HG03196 (cell line): Measurements from ENCODE around the gene MT1M.
A peak's percentile ranks its signal among the peaks of the same experiment; 100 is the strongest.
"Not testable (repeated sequence)": the region's sequence is repeated elsewhere in the genome, so short reads cannot be mapped to it uniquely, and the experiment has no call there.

Experiments used
- ATAC-seq: cut with Tn5 transposase; IDR thresholded peaks from one replicate; pipeline ENCODE4 v1.9.1; 2021; ENCODE audit not compliant: unreplicated experiment

The MT1M gene

DNA sequence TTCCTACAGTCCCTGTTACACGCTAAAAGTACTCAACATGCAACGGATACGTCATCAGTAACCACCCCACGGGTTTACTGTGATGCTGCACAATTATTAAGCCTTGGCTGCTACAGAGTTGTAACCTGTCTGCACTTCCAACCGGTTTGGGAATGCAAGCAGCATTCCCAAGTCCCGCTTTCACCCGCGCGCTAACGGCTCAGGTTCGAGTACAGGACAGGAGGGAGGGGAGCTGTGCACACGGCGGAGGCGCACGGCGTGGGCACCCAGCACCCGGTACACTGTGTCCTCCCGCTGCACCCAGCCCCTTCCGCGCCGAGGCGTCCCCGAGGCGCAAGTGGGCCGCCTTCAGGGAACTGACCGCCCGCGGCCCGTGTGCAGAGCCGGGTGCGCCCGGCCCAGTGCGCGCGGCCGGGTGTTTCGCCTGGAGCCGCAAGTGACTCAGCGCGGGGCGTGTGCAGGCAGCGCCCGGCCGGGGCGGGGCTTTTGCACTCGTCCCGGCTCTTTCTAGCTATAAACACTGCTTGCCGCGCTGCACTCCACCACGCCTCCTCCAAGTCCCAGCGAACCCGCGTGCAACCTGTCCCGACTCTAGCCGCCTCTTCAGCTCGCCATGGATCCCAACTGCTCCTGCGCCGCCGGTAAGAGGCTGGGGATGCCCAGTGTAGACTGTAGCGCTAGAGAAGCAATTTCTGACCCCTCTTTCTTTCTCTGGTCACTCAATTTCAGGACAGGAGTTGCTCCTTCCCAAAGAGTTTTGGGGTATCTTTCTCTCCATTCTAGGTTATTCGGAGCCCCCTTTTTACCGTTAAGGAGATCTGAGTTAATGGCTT is 24.2 kb upstream of the MT1M start, which contains the start of gene MT2A:
Gene MT2A, plus strand, starts transcription at position 542 of the 833 bp plus-strand sequence. Its CDS starts 72 bp downstream, at position 614.
- peak; percentile 87 for ATAC-seq

GRCh38 chr16:56608876-56609462 is 23.5 kb upstream of the MT1M start:
- ATAC-seq: no peak

DNA sequence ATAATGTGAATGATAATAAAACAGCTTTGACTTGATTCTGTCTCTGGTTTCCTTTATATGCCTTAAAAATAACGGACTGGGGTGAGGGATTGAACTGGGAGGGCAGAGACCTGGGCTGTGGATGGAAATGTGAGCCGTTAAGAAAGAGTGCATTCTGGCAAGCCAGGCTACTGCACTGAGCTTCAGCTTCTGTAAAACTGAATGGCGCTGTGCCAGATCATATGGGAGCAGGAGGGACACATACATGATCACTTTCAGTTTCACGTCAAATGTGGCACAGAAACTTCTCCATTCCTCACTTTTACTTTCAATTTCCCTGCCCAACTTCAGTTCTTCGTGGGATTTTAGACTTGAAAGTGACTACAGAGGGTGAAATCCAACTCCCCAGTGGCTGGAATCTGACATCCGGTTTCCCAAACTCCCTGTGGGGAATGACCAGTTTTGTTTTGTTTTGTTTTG is 23.0 kb upstream of the MT1M start:
- peak; percentile 27 for ATAC-seq

- no peak for ATAC-seq
Observed at GRCh38 chr16:56610017-56610608, 22.3 kb upstream of the MT1M start.

- no peak for ATAC-seq
Observed at GRCh38 chr16:56610609-56611111, 21.8 kb upstream of the MT1M start.

DNA sequence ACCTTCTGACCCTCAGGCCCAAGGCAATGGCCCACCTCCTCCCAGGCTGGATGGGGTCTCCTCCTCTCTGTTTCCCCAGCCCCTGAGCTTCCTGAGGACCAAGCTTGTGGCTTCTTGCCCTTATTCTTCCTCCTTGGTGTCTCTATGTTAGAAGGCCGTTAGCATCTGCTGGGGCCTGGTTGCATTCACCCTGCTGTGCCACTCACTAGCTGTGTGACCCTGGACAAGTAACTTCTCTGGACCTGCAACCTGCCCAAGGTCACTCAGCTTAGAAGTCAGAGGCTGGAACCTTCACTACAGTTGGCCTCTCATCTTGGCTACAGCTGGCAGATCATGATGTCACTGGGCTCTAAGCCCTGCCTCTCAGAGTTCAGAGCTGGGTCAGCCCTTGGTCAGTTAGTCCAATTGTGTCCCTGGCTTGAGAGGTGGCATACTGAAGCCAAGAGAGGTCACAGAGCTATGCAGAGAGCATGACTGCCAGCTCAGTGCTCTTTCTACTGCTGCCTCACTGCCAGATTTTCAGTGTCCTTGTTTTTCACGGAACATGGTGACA is 21.1 kb upstream of the MT1M start:
- ATAC-seq: no peak

- no peak for ATAC-seq
Observed at GRCh38 chr16:56613706-56614105, 18.8 kb upstream of the MT1M start.

GRCh38 chr16:56614549-56614991 is 17.9 kb upstream of the MT1M start:
- ATAC-seq: no peak

DNA sequence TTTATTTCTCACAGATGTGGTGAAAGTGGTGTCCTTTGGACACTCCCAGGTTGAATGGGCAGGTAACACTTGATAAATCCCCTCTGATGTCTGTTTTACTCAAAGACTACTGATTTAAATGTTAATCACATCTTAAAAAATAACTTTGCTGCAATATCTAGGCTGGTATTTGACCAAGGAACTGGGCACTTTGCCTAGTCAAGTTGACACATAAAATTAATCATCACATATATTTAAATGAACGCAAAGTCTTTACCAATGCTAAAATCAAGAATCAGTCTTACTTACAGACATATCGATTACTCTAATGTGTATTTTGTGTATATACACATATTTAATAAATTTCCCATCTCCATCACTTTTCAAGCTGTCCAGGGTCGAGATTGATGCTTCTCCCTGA is 17.1 kb upstream of the MT1M start:
- ATAC-seq: no peak

GRCh38 chr16:56616608-56617211 is 15.7 kb upstream of the MT1M start:
- ATAC-seq: no peak

DNA sequence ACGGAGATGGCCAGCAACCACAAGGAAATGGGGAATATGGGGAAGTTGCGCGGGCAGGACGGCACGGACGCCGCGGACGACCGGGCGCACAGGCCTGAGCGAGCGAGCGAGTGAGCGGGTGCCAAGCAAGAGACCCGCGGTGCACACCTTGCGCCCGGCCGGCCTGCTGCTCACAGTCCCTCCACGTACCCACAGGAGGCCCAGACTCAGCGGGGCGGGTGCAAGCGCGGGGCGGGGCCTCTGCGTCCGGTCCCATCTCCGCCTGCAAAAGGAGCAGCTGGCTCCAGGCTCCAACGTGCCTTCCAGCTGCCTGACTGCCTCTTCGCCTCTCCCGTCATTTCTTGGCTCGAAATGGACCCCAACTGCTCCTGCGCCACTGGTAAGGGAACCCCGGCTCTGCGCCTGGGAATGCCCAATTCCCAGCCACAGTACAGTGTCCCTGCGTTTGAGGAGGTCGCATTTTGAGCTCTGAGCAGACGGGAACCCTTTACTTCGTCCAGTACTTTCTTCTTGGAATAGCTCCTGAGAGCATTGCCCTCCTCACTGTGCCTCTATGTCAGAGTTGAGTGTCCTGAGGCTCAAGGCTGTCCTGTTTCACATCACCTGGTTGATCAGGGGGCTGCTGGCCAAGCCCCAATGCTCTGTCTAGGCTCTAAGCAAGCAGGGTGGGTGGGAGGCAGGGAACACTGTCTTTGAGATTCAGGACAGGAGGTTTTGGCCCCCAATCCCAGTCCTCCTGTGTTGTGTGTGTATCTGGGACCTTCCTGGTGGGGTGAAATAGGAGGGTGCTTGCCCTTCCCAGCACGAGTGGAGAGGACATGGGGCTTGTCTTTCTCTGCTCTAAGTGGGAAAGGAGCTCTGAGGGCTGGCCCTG is 15.0 kb upstream of the MT1M start:
- ATAC-seq: no peak

- no peak for ATAC-seq
Observed at GRCh38 chr16:56618138-56618537, 14.3 kb upstream of the MT1M start.

GRCh38 chr16:56620339-56620897 is 12.0 kb upstream of the MT1M start:
- ATAC-seq: no peak

- not testable (repeated sequence) for ATAC-seq
Observed at GRCh38 chr16:56621665-56622445, 10.6 kb upstream of the MT1M start.

GRCh38 chr16:56623184-56623583 is 9.3 kb upstream of the MT1M start:
- not testable (repeated sequence) for ATAC-seq

GRCh38 chr16:56623637-56624036 is 8.8 kb upstream of the MT1M start:
- ATAC-seq: no peak

DNA sequence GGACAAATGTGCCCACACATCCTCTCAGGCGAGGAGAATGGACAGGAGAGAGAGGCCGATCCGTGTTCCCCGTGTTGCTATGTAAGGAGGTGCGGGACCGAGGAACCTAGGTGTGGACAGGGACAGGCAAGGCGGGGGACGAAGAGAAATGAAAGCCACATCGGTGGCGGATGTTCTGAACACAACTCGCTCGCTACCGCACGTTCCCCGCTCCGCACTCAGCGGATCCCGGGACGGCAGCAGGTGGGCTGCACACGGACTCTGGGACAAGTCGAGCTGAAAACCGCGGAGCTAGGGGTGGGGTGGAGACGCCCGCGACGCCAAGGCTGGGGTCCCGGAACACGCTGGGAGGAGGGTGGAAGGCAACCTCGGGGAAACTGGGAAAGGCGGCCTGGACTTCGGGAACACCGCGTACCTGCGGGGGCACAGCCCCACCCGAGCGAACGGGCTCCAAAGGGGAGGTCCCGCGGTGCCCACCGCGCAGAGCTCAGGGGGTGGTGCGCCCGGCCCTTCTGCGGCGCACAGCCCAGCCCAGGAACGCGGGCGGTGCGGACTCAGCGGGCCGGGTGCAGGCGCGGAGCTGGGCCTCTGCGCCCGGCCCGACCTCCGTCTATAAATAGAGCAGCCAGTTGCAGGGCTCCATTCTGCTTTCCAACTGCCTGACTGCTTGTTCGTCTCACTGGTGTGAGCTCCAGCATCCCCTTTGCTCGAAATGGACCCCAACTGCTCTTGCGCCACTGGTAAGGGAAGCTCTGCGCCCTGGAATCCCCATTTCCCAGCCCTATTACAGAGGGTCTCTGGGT is 7.1 kb upstream of the MT1M start, which contains the start of gene MT1E:
Gene MT1E, plus strand, starts transcription at position 642 of the 803 bp plus-strand sequence. Its CDS starts 71 bp downstream, at position 713.
- peak; percentile 42 for ATAC-seq
